Naive thymus-derived CD4-positive, alpha-beta T cell (primary cell): ENCODE data around the gene RLN3. TPM values are rescaled to one million over a fixed set of nuclear protein-coding genes. Genes with fewer than 3 reads are reported as not detected.

Source experiments
- ATAC-seq: fragments of 150-1000 bp; cut with Tn5 transposase; 2 replicates; pipeline ENCODE4 v1.10.0; 2021; ENCODE audit warnings: mild to moderate bottlenecking, moderate library complexity
- CTCF ChIA-PET: fragments of 350-600 bp; sonication (Branson Sonifier 250); formaldehyde crosslinking; loops from one replicate; lab custom pipeline; 2021; ENCODE audit warnings: antibody characterized with exemption; lab: Charles Lee
- POLR2A ChIA-PET: fragments of 350-600 bp; sonication (Branson Sonifier 250); formaldehyde crosslinking; loops from one replicate; lab custom pipeline; 2021; ENCODE audit warnings: antibody characterized with exemption, inconsistent platforms; lab: Charles Lee
- DNase-seq, 9 donors: peaks; one replicate each; pipeline versions ENCODE4 v3.0.0 to v3.0.0-alpha.2; 2020 to 2022; ENCODE audit warnings: mixed read lengths in 1 of 9
- H3K27ac ChIP-seq: one replicate; pipeline ENCODE4 v1.7.0; 2013; ENCODE audit warnings: mild to moderate bottlenecking, low read depth, low read length, moderate library complexity
- H3K27me3 ChIP-seq, 2 donors: one replicate each; pipeline ENCODE4 v1.7.0; 2013; ENCODE audit warnings: low read length in 2 of 2, mild to moderate bottlenecking in 2 of 2, moderate library complexity in 2 of 2; ENCODE audit not compliant: control insufficient read depth in 2 of 2, insufficient read depth in 2 of 2
- H3K36me3 ChIP-seq, 3 experiments: 1 replicate in 2 of 3; 2 replicates in 1 of 3; pipeline ENCODE4 v1.7.0; 2013; ENCODE audit warnings: low read length in 3 of 3, mild to moderate bottlenecking in 3 of 3, moderate library complexity in 1 of 3; ENCODE audit not compliant: insufficient read depth in 3 of 3, control insufficient read depth in 2 of 3
- H3K4me1 ChIP-seq, 2 donors: one replicate each; pipeline ENCODE4 v1.7.0; 2013; ENCODE audit warnings: low read length in 2 of 2, mild to moderate bottlenecking in 2 of 2, moderate library complexity in 1 of 2; ENCODE audit not compliant: control insufficient read depth in 2 of 2, insufficient read depth in 2 of 2
- H3K4me3 ChIP-seq: 2 replicates; pipeline ENCODE4 v1.7.0; 2013; ENCODE audit warnings: mild to moderate bottlenecking, low read length
- H3K9me3 ChIP-seq, 3 experiments: 1 replicate in 2 of 3; 2 replicates in 1 of 3; pipeline ENCODE4 v1.7.0; 2013; ENCODE audit warnings: low read length in 3 of 3; ENCODE audit not compliant: control insufficient read depth in 2 of 3
- H3K27ac Mint-ChIP-seq, 9 donors: one replicate each; pipeline ENCODE4 v1.8.0; 2020 to 2022; ENCODE audit warnings: mixed read lengths in 9 of 9, mild to moderate bottlenecking in 8 of 9, moderate library complexity in 5 of 9, inconsistent platforms in 2 of 9
- H3K27me3 Mint-ChIP-seq, 5 donors: one replicate each; pipeline ENCODE4 v1.8.0; 2021 to 2022; ENCODE audit warnings: mixed read lengths in 5 of 5, mild to moderate bottlenecking in 1 of 5
- H3K36me3 Mint-ChIP-seq, 5 donors: one replicate each; pipeline ENCODE4 v1.8.0; 2020 to 2022; ENCODE audit warnings: mixed read lengths in 5 of 5, mild to moderate bottlenecking in 3 of 5, inconsistent platforms in 1 of 5
- H3K4me1 Mint-ChIP-seq, 7 donors: one replicate each; pipeline ENCODE4 v1.8.0; 2020 to 2022; ENCODE audit warnings: mixed read lengths in 7 of 7, mild to moderate bottlenecking in 3 of 7, inconsistent platforms in 1 of 7
- H3K4me3 Mint-ChIP-seq, 10 donors: one replicate each; pipeline ENCODE4 v1.8.0; 2020 to 2022; ENCODE audit warnings: mild to moderate bottlenecking in 10 of 10, mixed read lengths in 10 of 10, moderate library complexity in 6 of 10, inconsistent platforms in 2 of 10
- H3K9me3 Mint-ChIP-seq, 11 donors: one replicate each; pipeline ENCODE4 v1.8.0; 2020 to 2022; ENCODE audit warnings: mixed read lengths in 11 of 11, mild to moderate bottlenecking in 4 of 11, inconsistent platforms in 1 of 11, moderate library complexity in 1 of 11
- intact Hi-C, 2 donors: fragments of 100-400 bp; cut with micrococcal nuclease; formaldehyde crosslinking; loops; one replicate each; pipeline ENCODE4 v1.15.1; 2023
- polyA plus RNA-seq, 2 donors: library from polyadenylated mRNA; unstranded; fragments of 300-500 nt; fragmentation: Illumina TruSeq; gene quantifications; one replicate each; pipeline ENCODE4 v1.2.3, GENCODE V29; 2021
- total RNA-seq, 6 experiments: library from RNA in 5 of 6; stranded (reverse) in 5 of 6; gene quantifications; 1 replicate in 5 of 6; 2 replicates in 1 of 6; pipeline ENCODE4 v1.2.3 and lab custom pipeline; 2021 to 2026

The RLN3 gene
- total and polyA plus RNA-seq, 7 experiments from 2014 or later: not detected

DNA sequence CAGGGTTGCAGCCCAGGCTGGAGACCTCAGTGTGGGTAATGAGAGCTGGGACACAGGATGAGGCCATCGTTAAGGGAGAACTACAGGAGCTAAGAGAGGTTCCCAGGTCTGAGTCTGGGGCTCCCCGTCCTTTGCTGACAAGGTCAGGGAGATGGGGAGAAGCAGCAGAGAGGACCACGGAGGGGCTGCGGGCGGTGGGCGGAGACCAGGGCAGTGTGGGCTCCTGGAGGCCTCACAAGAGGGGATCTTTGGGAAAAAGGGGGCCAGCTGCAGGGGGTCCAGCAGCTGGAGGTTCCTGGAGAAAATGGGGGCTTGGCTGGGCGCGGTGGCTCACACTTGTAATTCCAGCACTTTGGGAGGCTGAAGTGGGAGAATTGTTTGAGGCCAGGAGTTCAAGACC is 37.9 kb upstream of the RLN3 start:
- intact Hi-C loops: no loop called here
- no peak for DNase-seq
- H3K27ac Mint-ChIP-seq: peak overlapping the region in 8 of 9 donors; percentile 67 to 98 (median 94)
- Histone ChIP-seq H3K27ac (no peak overlapping the region), H3K4me1 (peaks cover 38 to 39% of the 10 kb centered on the region in 2 donors), H3K4me3 (no peak overlapping the region), H3K27me3 (no peaks in the 10 kb centered on the region), H3K9me3 (no peaks in the 10 kb centered on the region), H3K36me3 (peaks cover 0 to 29% (median 0%) of the 10 kb centered on the region in 3 experiments)
- ChIA-PET POLR2A (interaction anchor here (0.6 to 11.0 kb wide), 4 partner anchors 10 to 63 kb away, joined by 3 to 160 read pairs (median 29); partner anchors contain the start of gene IL27RA), CTCF (no interaction called here)
- peak overlapping the region in 1 of 10 donors; percentile 69 for H3K4me3 Mint-ChIP-seq
- H3K9me3 Mint-ChIP-seq: peaks cover 0 to 2% (median 0%) of the 10 kb centered on the region in 11 donors
- H3K36me3 Mint-ChIP-seq: peaks cover 0 to 30% (median 20%) of the 10 kb centered on the region in 5 donors
- ATAC-seq: no peak
- peaks cover 48 to 68% (median 52%) of the 10 kb centered on the region in 7 donors for H3K4me1 Mint-ChIP-seq
- no peaks in the 10 kb centered on the region for H3K27me3 Mint-ChIP-seq

DNA sequence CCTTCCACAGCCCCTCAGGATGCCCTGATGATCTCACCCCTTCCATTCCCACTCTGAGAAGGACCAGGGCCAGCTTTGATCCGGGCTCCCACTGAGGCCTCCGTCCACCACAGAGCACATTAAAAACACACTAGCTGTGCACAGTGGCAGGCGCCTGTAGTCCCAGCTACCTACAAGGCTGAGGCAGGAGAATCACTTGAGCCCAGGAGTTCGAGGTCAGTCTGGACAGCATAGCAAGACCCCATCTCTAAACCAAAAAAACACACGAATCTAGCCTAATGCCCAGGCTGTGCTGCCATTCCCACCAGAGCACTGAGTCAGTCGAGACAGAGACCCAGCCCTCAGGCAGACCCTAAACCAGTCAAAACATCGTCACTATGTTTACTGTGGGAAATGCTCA is 35.9 kb upstream of the RLN3 start:
- Histone ChIP-seq H3K9me3 (no peaks in the 10 kb centered on the region), H3K27ac (no peak overlapping the region), H3K27me3 (no peaks in the 10 kb centered on the region), H3K4me3 (no peak overlapping the region), H3K36me3 (peaks cover 0 to 29% (median under 1%) of the 10 kb centered on the region in 3 experiments), H3K4me1 (peaks cover 21 to 22% of the 10 kb centered on the region in 2 donors)
- H3K27ac Mint-ChIP-seq: peak overlapping the region in 2 of 9 donors; percentile 8 to 59
- H3K27me3 Mint-ChIP-seq: no peaks in the 10 kb centered on the region
- no peaks in the 10 kb centered on the region for H3K9me3 Mint-ChIP-seq
- no peak for ATAC-seq
- intact Hi-C loops: no loop called here
- POLR2A ChIA-PET: interaction anchor here (1.0 to 2.2 kb wide), 5 partner anchors 9 to 32 kb away, joined by 3 to 8 read pairs (median 4); partner anchors contain the start of gene RFX1
- H3K4me1 Mint-ChIP-seq: peaks cover 34 to 50% (median 41%) of the 10 kb centered on the region in 7 donors
- DNase-seq: no peak
- no peak overlapping the region for H3K4me3 Mint-ChIP-seq
- H3K36me3 Mint-ChIP-seq: peaks cover 0 to 30% (median 20%) of the 10 kb centered on the region in 5 donors
- CTCF ChIA-PET: interaction anchor here (0.6 kb wide), 1 partner anchor 105 kb away, joined by 3 read pairs; no protein-coding TSS in a partner anchor

DNA sequence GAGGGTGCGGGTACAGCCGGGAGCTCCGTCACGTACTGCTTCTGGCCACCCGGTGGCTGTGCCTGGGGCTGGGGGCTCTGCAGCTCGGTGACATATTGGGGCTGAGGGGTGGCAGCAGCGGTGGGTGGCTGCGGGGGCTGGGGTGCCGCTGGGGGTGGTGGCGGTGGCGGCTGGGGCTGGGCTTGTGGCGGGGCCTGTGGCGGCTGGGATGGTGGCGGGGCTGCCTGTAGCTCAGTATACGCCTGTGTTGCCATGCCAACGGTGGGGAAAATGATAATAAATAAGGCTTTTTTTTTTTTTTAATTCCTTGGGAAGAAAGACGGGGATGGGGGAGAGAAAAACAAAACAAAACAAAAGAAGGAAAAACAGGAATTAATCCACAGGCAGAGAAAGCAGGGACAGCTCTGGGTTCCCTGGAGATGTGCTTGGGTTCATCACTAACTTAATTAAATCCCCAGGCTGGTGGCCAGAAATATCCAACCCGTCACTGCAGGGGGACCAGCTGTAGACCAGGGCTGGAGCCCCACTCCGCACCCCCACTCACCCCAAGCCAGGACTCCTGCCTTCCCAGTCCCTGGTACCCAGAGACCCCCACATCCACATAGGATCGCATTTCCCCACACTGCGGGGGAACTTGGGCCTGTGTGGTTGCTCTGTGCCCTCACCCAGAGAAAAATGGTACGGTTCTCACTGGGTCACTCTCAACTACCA is 34.2 kb upstream of the RLN3 start:
- H3K4me1 Mint-ChIP-seq: peaks cover 21 to 43% (median 33%) of the 10 kb centered on the region in 7 donors
- Histone ChIP-seq H3K36me3 (peaks cover 0 to 29% (median 4%) of the 10 kb centered on the region in 3 experiments), H3K27me3 (no peaks in the 10 kb centered on the region), H3K4me1 (peaks cover 4 to 6% of the 10 kb centered on the region in 2 donors), H3K9me3 (no peaks in the 10 kb centered on the region), H3K4me3 (no peak overlapping the region), H3K27ac (no peak overlapping the region)
- POLR2A ChIA-PET: interaction anchor here (0.6 to 11.6 kb wide), 7 partner anchors 8 to 42 kb away, joined by 3 to 160 read pairs (median 4); partner anchors contain the start of genes IL27RA and RFX1
- H3K27me3 Mint-ChIP-seq: no peaks in the 10 kb centered on the region
- CTCF ChIA-PET: interaction anchor here (0.5 to 1.1 kb wide), 3 partner anchors 8 to 143 kb away, joined by 3 to 4 read pairs (median 3); no protein-coding TSS in a partner anchor
- no peak overlapping the region for H3K27ac Mint-ChIP-seq
- DNase-seq: no peak
- intact Hi-C loops: no loop called here
- ATAC-seq: peak; percentile 24
- H3K36me3 Mint-ChIP-seq: peaks cover 0 to 35% (median 24%) of the 10 kb centered on the region in 5 donors
- no peak overlapping the region for H3K4me3 Mint-ChIP-seq
- peaks cover 0 to 2% (median 0%) of the 10 kb centered on the region in 11 donors for H3K9me3 Mint-ChIP-seq

- Mint-ChIP-seq H3K27me3 (no peaks in the 10 kb centered on the region), H3K4me1 (peaks cover 8 to 37% (median 27%) of the 10 kb centered on the region in 7 donors), H3K9me3 (peaks cover 0 to 4% (median 0%) of the 10 kb centered on the region in 11 donors), H3K27ac (peak overlapping the region in 3 of 9 donors; percentile 21 to 70 (median 25)), H3K36me3 (peaks cover 0 to 24% (median 15%) of the 10 kb centered on the region in 5 donors), H3K4me3 (no peak overlapping the region)
- ATAC-seq (no peak), DNase-seq (no peak)
- Histone ChIP-seq H3K27ac (no peak overlapping the region), H3K4me3 (no peak overlapping the region), H3K9me3 (no peaks in the 10 kb centered on the region), H3K36me3 (peaks cover 0 to 29% (median 4%) of the 10 kb centered on the region in 3 experiments), H3K4me1 (peaks cover 0 to 6% of the 10 kb centered on the region in 2 donors), H3K27me3 (no peaks in the 10 kb centered on the region)
- ChIA-PET POLR2A (interaction anchor here (0.7 to 11.6 kb wide), 3 partner anchors 10 to 37 kb away, joined by 3 to 160 read pairs (median 5); partner anchors contain the start of gene IL27RA), CTCF (interaction anchor here (1.1 kb wide), 1 partner anchor 25 kb away, joined by 3 read pairs; no protein-coding TSS in a partner anchor)
- intact Hi-C loops: no loop called here
Observed at GRCh38 chr19:13995017-13995728, 32.8 kb upstream of the RLN3 start.

DNA sequence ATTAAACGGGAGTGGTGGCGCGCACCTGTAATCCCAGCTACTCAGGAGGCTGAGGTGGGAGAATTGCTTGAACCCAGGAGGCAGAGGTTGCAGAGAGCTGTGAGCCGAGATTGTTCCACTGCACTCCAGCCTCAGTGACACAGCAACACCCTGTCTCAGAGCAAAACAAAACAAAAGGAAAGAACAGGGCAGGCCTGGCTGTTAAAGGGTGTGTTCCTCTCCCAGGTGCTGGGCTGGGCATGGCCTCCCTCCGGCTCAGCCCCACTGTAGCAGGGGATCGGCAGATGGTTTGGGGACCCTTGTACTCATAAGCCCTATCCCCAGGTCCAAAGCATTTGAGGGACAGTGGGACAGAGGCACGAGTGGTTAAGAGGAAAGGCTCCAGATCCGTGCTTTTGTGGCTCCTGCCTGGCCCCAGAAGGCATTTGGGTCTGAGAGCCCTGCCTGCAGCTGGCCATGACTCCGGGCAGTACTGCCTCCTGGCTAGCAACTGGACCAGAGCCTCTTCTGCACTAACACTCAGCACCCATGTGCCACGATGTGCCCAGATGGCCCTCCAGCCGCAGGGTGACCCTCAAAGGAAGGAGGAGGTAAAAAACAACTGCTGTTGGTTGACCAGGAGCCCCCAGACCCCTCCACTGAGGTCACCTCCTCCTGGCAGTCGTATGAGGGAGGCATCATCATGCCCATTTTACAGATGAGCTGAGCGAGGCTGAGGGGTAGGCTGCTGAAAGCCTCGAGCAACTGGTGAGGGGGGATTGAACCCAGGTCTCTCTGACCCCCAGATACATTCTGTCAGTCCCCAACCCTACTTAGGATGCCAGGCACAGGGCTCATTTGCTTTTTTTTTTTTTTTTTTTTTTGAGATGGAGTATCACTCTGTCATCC is 31.8 kb upstream of the RLN3 start:
- ChIA-PET CTCF (interaction anchor here (1.1 kb wide), 1 partner anchor 26 kb away, joined by 3 read pairs; no protein-coding TSS in a partner anchor), POLR2A (interaction anchor here (0.7 to 11.6 kb wide), 3 partner anchors 11 to 36 kb away, joined by 3 to 160 read pairs (median 4); partner anchors contain the start of gene IL27RA)
- Mint-ChIP-seq H3K4me1 (peaks cover 10 to 40% (median 32%) of the 10 kb centered on the region in 7 donors), H3K9me3 (peaks cover 0 to 4% (median 0%) of the 10 kb centered on the region in 11 donors), H3K27ac (peak overlapping the region in 2 of 9 donors; percentile 52 to 55), H3K27me3 (no peaks in the 10 kb centered on the region), H3K36me3 (peaks cover 0 to 23% (median 12%) of the 10 kb centered on the region in 5 donors), H3K4me3 (no peak overlapping the region)
- ATAC-seq (no peak), DNase-seq (no peak)
- no peak overlapping the region for H3K27ac ChIP-seq
- H3K9me3 ChIP-seq: no peaks in the 10 kb centered on the region
- intact Hi-C loops: no loop called here
- no peak overlapping the region for H3K4me3 ChIP-seq
- peaks cover 0 to 25% (median 4%) of the 10 kb centered on the region in 3 experiments for H3K36me3 ChIP-seq
- H3K4me1 ChIP-seq: peaks cover 9 to 16% of the 10 kb centered on the region in 2 donors
- H3K27me3 ChIP-seq: no peaks in the 10 kb centered on the region
